SK-N-MC (cell line): ENCODE data around the gene BLM.
"Not testable (repeated sequence)": the region's sequence is repeated elsewhere in the genome, so short reads cannot be mapped to it uniquely, and the experiment has no call there.

Source experiments
- DNase-seq: peaks from one replicate; pipeline ENCODE4 v3.0.0-alpha.2; 2011; ENCODE audit warnings: low read depth, low spot score
- H3K27ac ChIP-seq: fragments of 200-600 bp; sonication (generic); 2 replicates; pipeline ENCODE4 v1.5.1; 2016; ENCODE audit warnings: mixed run types
- H3K36me3 ChIP-seq: fragments of 200-600 bp; sonication (generic); 2 replicates; pipeline ENCODE4 v1.6.1; 2017; ENCODE audit warnings: antibody characterized with exemption, low read length, mixed read lengths; ENCODE audit not compliant: insufficient read depth
- H3K4me3 ChIP-seq: fragments of 200-600 bp; sonication (generic); 2 replicates; pipeline ENCODE4 v1.5.1; 2016
- H3K9ac ChIP-seq: fragments of 200-600 bp; sonication (generic); 2 replicates; pipeline ENCODE4 v1.8.0; 2017; ENCODE audit warnings: mixed run types, mixed read lengths; ENCODE audit not compliant: insufficient read length
- H3K9me3 ChIP-seq: fragments of 200-600 bp; sonication (generic); 2 replicates; pipeline ENCODE4 v1.6.1; 2017; ENCODE audit warnings: low read depth, mild to moderate bottlenecking, antibody characterized with exemption, low read length, moderate library complexity, mixed read lengths
- EZH2 ChIP-seq: fragments of 200-600 bp; sonication (generic); IDR thresholded peaks from one replicate; pipeline ENCODE4 v1.6.1; 2017; ENCODE audit warnings: antibody characterized with exemption
- FOXP2 ChIP-seq: optimal IDR thresholded peaks from 2 replicates; pipeline ENCODE3; 2011; ENCODE audit warnings: mild to moderate bottlenecking, moderate library complexity; ENCODE audit not compliant: insufficient read depth; ENCODE audit errors: extremely low read length, control extremely low read depth
- POLR2AphosphoS5 ChIP-seq: IDR thresholded peaks from 2 replicates; pipeline ENCODE4 v1.6.1; 2012; ENCODE audit warnings: mild to moderate bottlenecking, low read depth, low read length, borderline replicate concordance

BLM gene

GRCh38 chr15:90844696-90845095 is 127.5 kb downstream of the BLM start:
- no peak overlapping the region for H3K9ac ChIP-seq
- H3K9me3 ChIP-seq, result no peaks in the 10 kb centered on the region
- no peak for TF ChIP-seq FOXP2
- no peak for TF ChIP-seq POLR2AphosphoS5
- no peak for TF ChIP-seq EZH2
- H3K4me3 ChIP-seq, result no peak overlapping the region
- H3K36me3 ChIP-seq, result no peaks in the 10 kb centered on the region
- DNase-seq, result no peak
- no peak overlapping the region for H3K27ac ChIP-seq

DNA sequence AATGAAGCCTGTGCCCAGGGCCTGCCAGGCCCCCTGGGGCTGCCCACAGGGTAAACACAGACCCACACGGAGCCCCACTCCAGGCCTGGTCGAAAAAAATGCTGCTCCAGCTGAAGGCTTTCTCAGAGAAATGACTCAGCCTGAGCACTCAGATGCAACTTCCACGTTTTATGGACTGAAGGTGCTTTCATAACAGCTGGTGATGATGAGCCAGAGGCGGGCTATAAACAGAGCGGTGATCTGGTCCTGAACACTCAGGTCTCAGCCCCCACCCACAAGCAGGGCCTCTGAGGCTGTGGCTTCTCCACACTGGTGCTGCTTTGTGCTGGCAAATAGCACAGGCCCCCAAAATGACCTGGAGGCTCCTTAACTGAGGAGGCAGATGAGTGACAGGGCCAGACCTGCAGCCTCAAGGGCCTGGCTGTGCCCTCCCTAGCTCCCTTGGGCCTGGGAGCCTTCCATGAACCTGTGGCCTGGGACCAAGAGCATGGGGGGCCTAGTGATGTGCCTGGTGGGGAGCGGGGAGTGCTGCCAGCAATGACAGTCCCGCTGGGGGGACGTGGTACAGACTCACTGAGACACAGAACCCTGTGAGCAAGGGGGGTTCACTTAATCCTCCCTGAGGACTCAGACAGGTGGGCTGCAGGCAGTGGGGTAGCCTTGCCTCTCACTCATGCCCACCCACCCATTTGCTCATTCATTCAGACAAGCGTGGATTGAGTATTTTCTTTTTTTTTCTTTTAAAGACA is 128.2 kb downstream of the BLM start:
- H3K4me3 ChIP-seq, result no peak overlapping the region
- TF ChIP-seq EZH2 (no peak), POLR2AphosphoS5 (no peak), FOXP2 (no peak)
- no peak overlapping the region for H3K27ac ChIP-seq
- H3K36me3 ChIP-seq, result no peaks in the 10 kb centered on the region
- H3K9ac ChIP-seq, result no peak overlapping the region
- H3K9me3 ChIP-seq, result no peaks in the 10 kb centered on the region
- DNase-seq, result no peak

- not testable (repeated sequence) for DNase-seq, H3K27ac ChIP-seq, H3K9ac ChIP-seq, H3K9me3 ChIP-seq, H3K4me3 ChIP-seq, H3K36me3 ChIP-seq
These were observed 132.3 kb downstream of the BLM start for GRCh38 chr15:90849424-90849823.

GRCh38 chr15:90851114-90851513 is 134.0 kb downstream of the BLM start:
- no peak overlapping the region for H3K27ac ChIP-seq
- TF ChIP-seq EZH2, result no peak
- TF ChIP-seq POLR2AphosphoS5, result no peak
- no peak for TF ChIP-seq FOXP2
- H3K9ac ChIP-seq, result no peak overlapping the region
- H3K36me3 ChIP-seq, result no peaks in the 10 kb centered on the region
- DNase-seq, result no peak
- no peak overlapping the region for H3K4me3 ChIP-seq
- no peaks in the 10 kb centered on the region for H3K9me3 ChIP-seq

DNA sequence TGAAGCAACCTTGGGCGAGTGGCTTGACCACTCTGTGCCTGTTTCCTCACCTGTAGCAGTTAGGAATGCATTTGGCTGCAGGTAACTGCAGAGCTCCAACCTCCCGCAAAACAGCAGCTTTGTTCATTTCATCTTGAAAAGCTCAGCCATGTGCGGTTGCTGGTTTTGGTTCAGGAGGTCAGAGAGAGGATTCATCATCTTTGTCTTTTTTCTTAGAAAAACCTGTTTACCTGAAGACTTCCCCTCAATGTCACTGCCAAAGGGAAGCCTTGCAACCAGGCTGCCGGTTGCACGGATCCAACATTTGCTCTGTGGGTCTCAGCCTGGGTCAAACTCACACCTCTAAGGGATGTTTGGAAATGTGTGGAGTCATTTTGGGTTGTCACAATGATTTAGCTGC is 134.8 kb downstream of the BLM start:
- no peak for DNase-seq
- no peaks in the 10 kb centered on the region for H3K36me3 ChIP-seq
- H3K9me3 ChIP-seq, result no peaks in the 10 kb centered on the region
- H3K27ac ChIP-seq, result no peak overlapping the region
- no peak overlapping the region for H3K4me3 ChIP-seq
- no peak overlapping the region for H3K9ac ChIP-seq
- no peak for TF ChIP-seq FOXP2
- TF ChIP-seq POLR2AphosphoS5, result no peak
- no peak for TF ChIP-seq EZH2

DNA sequence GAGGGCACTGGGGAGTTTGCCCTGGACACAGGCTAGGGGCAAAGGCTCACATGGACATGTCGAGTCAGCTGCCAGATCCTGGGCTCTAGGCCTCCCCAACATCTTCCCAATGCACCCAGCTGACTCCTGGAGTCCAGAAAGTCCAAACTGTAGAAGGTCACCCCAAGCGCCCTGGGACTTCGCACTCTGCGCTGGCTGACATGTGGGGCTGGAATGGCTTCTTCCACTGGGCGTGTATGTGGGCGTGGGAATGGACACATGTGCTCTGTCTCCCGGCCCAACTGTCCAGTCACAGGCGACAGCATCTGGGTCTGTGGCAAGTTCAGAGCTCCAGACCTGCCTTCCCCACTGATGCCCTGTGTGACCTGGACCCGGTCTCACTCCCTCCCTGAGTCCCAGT is 138.0 kb downstream of the BLM start:
- Histone ChIP-seq H3K36me3 (no peaks in the 10 kb centered on the region), H3K9me3 (no peaks in the 10 kb centered on the region), H3K27ac (no peak overlapping the region), H3K4me3 (no peak overlapping the region), H3K9ac (no peak overlapping the region)
- no peak for TF ChIP-seq EZH2
- no peak for TF ChIP-seq POLR2AphosphoS5
- TF ChIP-seq FOXP2, result no peak
- no peak for DNase-seq

DNA sequence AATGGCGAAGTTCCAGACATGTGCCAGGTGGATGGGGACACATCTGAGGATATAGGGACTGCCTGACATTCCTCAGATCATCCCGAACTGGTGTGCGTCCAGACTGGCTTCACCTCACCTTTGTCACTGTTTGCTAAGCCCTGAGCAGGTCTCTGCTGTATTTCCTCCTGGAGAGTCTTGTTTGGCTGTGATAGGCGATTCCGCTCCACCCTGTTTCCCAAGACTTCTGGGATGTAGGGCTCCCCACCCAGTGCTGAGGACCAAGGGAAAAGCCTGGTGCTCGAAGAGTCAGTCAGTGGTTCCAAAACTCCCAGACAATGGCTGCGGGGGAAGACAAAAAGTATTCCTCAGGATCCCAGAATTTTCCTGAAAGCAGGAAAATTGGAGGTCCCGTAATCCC is 140.2 kb downstream of the BLM start:
- no peak overlapping the region for H3K27ac ChIP-seq
- no peak overlapping the region for H3K9ac ChIP-seq
- H3K4me3 ChIP-seq, result no peak overlapping the region
- no peaks in the 10 kb centered on the region for H3K9me3 ChIP-seq
- no peak for TF ChIP-seq FOXP2
- no peak for TF ChIP-seq EZH2
- no peak for TF ChIP-seq POLR2AphosphoS5
- DNase-seq, result no peak
- no peaks in the 10 kb centered on the region for H3K36me3 ChIP-seq

DNA sequence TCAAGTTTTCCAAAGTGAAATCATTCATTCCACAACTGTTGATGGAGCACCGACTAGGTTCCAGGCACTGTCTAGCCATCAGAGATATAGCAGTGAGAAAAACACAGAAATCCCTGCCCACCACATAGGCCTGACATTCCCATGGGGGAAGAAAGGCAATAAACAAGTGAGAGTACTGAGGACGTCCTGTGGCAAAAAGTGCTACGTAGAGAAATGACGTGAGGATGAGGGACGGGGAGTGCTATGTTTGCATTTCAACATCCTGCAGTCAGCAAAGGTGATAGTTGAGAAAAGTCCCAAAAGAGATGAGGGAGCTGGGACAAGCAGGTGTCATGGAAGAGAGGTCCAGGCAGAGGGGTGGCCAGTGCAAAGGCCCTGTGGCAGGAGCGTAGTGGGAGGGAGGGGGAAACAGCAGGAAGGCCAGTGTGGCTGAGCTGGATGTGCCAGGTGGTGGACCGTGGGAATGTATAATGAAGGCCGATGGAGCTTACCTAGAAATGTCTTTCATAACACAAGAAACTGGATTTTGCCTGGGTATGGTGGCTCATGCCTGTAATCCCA is 140.8 kb downstream of the BLM start:
- TF ChIP-seq POLR2AphosphoS5 (no peak), EZH2 (no peak), FOXP2 (no peak)
- no peak overlapping the region for H3K9ac ChIP-seq
- DNase-seq, result no peak
- H3K9me3 ChIP-seq, result no peaks in the 10 kb centered on the region
- H3K36me3 ChIP-seq, result no peaks in the 10 kb centered on the region
- no peak overlapping the region for H3K4me3 ChIP-seq
- H3K27ac ChIP-seq, result no peak overlapping the region
